K562 (cell line): ENCODE results near the gene NAXE. TPM values are rescaled to one million over a fixed set of nuclear protein-coding genes. Genes with fewer than 3 reads are reported as not detected.

ENCODE experiments used
- CEBPB ChIP-seq: fragments of 450-650 bp; IDR thresholded peaks from 2 replicates; pipeline ENCODE4 v1.6.1; 2016; ENCODE audit warnings: missing genetic modification characterization, missing compliant biosample characterization
- CXXC5 ChIP-seq: fragments of 250-450 bp; sonication (Bioruptor Pico); IDR thresholded peaks from 2 replicates; pipeline ENCODE4 v1.8.0; 2022; ENCODE audit warnings: inconsistent platforms, mild to moderate bottlenecking, moderate library complexity
- FOXP1 ChIP-seq: sonication (generic); formaldehyde crosslinking; IDR thresholded peaks from 2 replicates; pipeline ENCODE4 v1.8.0; 2022; ENCODE audit warnings: mild to moderate bottlenecking, missing genetic modification reagents
- LARP7 ChIP-seq: fragments of 450-650 bp; IDR thresholded peaks from 2 replicates; pipeline ENCODE4 v1.6.1; 2016
- PHF8 ChIP-seq: fragments of 200-600 bp; sonication (generic); IDR thresholded peaks from 2 replicates; pipeline ENCODE4 v1.6.1; 2012; ENCODE audit warnings: mixed run types, mild to moderate bottlenecking, inconsistent platforms, low read length, moderate library complexity, borderline replicate concordance
- RBM39 ChIP-seq: fragments of 200-400 bp; formaldehyde crosslinking; optimal IDR thresholded peaks from 2 replicates; pipeline ENCODE3; 2018; ENCODE audit warnings: low read depth, low read length
- SAFB ChIP-seq: fragments of 200-400 bp; formaldehyde crosslinking; IDR thresholded peaks from 2 replicates; pipeline ENCODE4 v1.6.1; 2017; ENCODE audit warnings: low read depth, low read length, borderline replicate concordance
- SLC30A9 ChIP-seq: fragments of 250-450 bp; sonication (Bioruptor Pico); IDR thresholded peaks from 2 replicates; pipeline ENCODE4 v1.8.0; 2022; ENCODE audit warnings: mild to moderate bottlenecking, moderate library complexity
- ZNF140 ChIP-seq: fragments of 250-450 bp; sonication (Bioruptor Pico); IDR thresholded peaks from 2 replicates; pipeline ENCODE4 v1.8.0; 2021; ENCODE audit warnings: moderate library complexity, mild to moderate bottlenecking, inconsistent platforms
- ZNF696 ChIP-seq: fragments of 250-450 bp; sonication (Bioruptor Pico); conservative IDR thresholded peaks from 2 replicates; pipeline ENCODE4 v1.4.0; 2020; ENCODE audit warnings: mild to moderate bottlenecking, moderate library complexity
- polyA plus RNA-seq, 8 experiments: library from polyadenylated mRNA; depleted of rRNA in 4 of 8; stranded (reverse) in 5 of 8; unstranded in 3 of 8; fragments of >200 nt; fragmentation: Nextera tagmentation in 2 of 8; fragmentation: Illumina TruSeq in 1 of 8; extraction: Ambion mirVana in 2 of 8; extraction: Trizol in 1 of 8; gene quantifications; 2 replicates each; pipeline versions ENCODE4 v1.2.1 to v1.2.3, GENCODE V29; 2011 to 2014; ENCODE audit warnings: inconsistent platforms in 1 of 8, missing spikeins in 1 of 8
- total RNA-seq, 7 experiments: library from RNA; depleted of rRNA in 6 of 7; stranded (reverse); fragments of >200 nt in 6 of 7; fragmentation: Illumina TruSeq in 2 of 7; extraction: Trizol in 2 of 7; gene quantifications; 2 replicates each; pipeline versions ENCODE4 v1.2.1 to v1.2.3, GENCODE V29; 2011 to 2021; ENCODE audit warnings: low replicate concordance in 1 of 7
- TF ChIP-seq, protein P1 (sequence below), 2 experiments: fragments of 450-650 bp; formaldehyde crosslinking in 1 of 2; IDR thresholded peaks; 2 replicates each; pipeline versions ENCODE4 v1.4.0 to v1.6.1; 2014 to 2020; ENCODE audit warnings: mild to moderate bottlenecking in 2 of 2, borderline replicate concordance in 1 of 2, low read depth in 1 of 2
- TF ChIP-seq, protein P2 (sequence below): fragments of 450-650 bp; IDR thresholded peaks from 2 replicates; pipeline ENCODE4 v1.6.1; 2018; ENCODE audit warnings: mild to moderate bottlenecking, low read depth; ENCODE audit not compliant: partially characterized antibody
- TF ChIP-seq, protein P3 (sequence below): fragments of 450-650 bp; IDR thresholded peaks from 2 replicates; pipeline ENCODE4 v1.6.1; 2016; ENCODE audit warnings: missing biosample characterization, missing genetic modification characterization
- TF ChIP-seq, protein P4 (sequence below): sonication (generic); formaldehyde crosslinking; IDR thresholded peaks from 2 replicates; pipeline ENCODE4 v1.8.1; 2023; ENCODE audit warnings: mild to moderate bottlenecking, missing genetic modification reagents

The NAXE gene
- total and polyA plus RNA-seq, 9 of the 15 experiments (the other 6 are each of a cell fraction or from before 2014, with no cell fraction given): 27.3 to 137 (median 90.0) TPM

DNA sequence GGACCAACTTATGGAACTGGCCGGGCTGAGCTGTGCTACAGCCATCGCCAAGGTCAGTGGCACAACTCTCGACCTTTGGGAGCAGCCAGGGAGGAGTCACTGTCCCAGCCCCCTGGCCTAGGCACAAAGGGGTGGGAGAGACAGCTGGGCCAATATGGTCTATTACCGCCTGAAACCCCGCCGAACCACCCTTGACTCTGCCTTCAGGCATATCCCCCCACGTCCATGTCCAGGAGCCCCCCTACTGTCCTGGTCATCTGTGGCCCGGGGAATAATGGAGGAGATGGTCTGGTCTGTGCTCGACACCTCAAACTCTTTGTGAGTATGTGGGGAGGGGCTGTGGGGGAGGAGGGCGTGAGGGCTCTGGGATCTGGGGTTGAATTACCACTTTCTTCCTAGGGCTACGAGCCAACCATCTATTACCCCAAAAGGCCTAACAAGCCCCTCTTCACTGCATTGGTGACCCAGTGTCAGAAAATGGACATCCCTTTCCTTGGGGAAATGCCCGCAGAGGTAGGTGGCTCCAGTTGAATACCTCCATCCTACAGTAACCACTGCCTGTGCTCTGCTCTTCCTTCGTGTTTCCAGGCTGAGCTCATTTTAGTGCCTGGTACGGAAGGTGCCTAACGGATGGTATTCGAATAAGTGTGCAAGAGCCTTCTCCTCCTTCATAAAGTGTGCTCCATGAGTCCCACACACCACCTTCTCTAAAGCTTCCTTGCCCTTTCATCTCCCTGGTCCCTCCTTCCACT, 758 bp downstream of the NAXE start (continued):
- TF ChIP-seq, protein P1, sequence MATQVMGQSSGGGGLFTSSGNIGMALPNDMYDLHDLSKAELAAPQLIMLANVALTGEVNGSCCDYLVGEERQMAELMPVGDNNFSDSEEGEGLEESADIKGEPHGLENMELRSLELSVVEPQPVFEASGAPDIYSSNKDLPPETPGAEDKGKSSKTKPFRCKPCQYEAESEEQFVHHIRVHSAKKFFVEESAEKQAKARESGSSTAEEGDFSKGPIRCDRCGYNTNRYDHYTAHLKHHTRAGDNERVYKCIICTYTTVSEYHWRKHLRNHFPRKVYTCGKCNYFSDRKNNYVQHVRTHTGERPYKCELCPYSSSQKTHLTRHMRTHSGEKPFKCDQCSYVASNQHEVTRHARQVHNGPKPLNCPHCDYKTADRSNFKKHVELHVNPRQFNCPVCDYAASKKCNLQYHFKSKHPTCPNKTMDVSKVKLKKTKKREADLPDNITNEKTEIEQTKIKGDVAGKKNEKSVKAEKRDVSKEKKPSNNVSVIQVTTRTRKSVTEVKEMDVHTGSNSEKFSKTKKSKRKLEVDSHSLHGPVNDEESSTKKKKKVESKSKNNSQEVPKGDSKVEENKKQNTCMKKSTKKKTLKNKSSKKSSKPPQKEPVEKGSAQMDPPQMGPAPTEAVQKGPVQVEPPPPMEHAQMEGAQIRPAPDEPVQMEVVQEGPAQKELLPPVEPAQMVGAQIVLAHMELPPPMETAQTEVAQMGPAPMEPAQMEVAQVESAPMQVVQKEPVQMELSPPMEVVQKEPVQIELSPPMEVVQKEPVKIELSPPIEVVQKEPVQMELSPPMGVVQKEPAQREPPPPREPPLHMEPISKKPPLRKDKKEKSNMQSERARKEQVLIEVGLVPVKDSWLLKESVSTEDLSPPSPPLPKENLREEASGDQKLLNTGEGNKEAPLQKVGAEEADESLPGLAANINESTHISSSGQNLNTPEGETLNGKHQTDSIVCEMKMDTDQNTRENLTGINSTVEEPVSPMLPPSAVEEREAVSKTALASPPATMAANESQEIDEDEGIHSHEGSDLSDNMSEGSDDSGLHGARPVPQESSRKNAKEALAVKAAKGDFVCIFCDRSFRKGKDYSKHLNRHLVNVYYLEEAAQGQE (IDR thresholded peaks at IDR 0.05; ENCODE audit: borderline replicate concordance): no peak
- TF ChIP-seq, protein P1 (CRISPR knock-in tag; IDR thresholded peaks at IDR 0.05; ENCODE audit: low read depth): no peak
- TF ChIP-seq PHF8 (no peak), ZNF696 (CRISPR knock-in tag) (no peak), ZNF140 (CRISPR knock-in tag) (no peak), CEBPB (tag) (no peak), SLC30A9 (CRISPR knock-in tag) (no peak), SAFB (no peak), RBM39 (no peak), FOXP1 (peak; percentile 74; the same call in 1 of the 2 replicates), LARP7 (no peak), CXXC5 (CRISPR knock-in tag) (no peak)
- TF ChIP-seq, protein P2, sequence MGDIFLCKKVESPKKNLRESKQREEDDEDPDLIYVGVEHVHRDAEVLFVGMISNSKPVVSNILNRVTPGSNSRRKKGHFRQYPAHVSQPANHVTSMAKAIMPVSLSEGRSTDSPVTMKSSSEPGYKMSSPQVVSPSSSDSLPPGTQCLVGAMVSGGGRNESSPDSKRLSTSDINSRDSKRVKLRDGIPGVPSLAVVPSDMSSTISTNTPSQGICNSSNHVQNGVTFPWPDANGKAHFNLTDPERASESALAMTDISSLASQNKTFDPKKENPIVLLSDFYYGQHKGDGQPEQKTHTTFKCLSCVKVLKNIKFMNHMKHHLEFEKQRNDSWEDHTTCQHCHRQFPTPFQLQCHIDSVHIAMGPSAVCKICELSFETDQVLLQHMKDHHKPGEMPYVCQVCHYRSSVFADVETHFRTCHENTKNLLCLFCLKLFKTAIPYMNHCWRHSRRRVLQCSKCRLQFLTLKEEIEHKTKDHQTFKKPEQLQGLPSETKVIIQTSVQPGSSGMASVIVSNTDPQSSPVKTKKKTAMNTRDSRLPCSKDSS: no peak
- TF ChIP-seq, protein P3, sequence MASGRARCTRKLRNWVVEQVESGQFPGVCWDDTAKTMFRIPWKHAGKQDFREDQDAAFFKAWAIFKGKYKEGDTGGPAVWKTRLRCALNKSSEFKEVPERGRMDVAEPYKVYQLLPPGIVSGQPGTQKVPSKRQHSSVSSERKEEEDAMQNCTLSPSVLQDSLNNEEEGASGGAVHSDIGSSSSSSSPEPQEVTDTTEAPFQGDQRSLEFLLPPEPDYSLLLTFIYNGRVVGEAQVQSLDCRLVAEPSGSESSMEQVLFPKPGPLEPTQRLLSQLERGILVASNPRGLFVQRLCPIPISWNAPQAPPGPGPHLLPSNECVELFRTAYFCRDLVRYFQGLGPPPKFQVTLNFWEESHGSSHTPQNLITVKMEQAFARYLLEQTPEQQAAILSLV (tag): no peak
- TF ChIP-seq, protein P4, sequence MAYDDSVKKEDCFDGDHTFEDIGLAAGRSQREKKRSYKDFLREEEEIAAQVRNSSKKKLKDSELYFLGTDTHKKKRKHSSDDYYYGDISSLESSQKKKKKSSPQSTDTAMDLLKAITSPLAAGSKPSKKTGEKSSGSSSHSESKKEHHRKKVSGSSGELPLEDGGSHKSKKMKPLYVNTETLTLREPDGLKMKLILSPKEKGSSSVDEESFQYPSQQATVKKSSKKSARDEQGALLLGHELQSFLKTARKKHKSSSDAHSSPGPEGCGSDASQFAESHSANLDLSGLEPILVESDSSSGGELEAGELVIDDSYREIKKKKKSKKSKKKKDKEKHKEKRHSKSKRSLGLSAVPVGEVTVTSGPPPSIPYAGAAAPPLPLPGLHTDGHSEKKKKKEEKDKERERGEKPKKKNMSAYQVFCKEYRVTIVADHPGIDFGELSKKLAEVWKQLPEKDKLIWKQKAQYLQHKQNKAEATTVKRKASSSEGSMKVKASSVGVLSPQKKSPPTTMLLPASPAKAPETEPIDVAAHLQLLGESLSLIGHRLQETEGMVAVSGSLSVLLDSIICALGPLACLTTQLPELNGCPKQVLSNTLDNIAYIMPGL: 0 out of 2 replicates have a peak, but pooled peaks have one; percentile 77
